ENCODE measurements around the gene APOBEC3F.

APOBEC3F gene

DNA sequence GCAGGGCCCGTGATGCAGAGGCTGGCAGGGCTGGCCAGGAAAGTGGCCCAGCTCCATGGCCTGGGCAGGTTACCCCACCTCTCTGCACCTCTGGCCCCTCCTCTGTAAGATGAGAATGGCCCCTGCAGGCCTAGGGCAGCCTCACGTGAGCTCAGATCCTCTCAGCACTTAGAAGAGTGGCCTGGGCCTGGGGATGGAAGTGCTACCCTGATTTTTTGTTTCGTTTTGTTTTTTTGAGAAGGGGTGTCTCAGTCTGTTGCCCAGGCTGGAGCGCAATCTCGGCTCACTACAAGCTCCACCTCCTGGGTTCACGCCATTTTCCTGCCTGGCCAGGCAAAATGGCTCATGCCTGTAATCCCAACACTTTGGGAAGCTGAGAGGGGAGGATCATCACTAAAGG lies 57.4 kb downstream of the APOBEC3F start:
- Histone ChIP-seq H3K4me2 (ENCODE audit: low read length) (peak overlapping the region; percentile 29; the same call in 1 of the 2 replicates), H3K79me2 (ENCODE audit: control insufficient read depth, low read length) (no peaks in the 10 kb centered on the region), H4K20me1 (ENCODE audit: control insufficient read depth, insufficient read depth, low read depth, low read length) (no peaks in the 10 kb centered on the region), H3K4me1 (ENCODE audit: control insufficient read depth, low read length) (peaks cover 30% of the 10 kb centered on the region), H3K27ac (ENCODE audit: low read depth, low read length) (no peak overlapping the region), H3K4me3 (ENCODE audit: low read length) (no peak overlapping the region), H3K9me3 (ENCODE audit: control insufficient read depth, insufficient read depth, low read length) (no peaks in the 10 kb centered on the region), H3K27me3 (ENCODE audit: control insufficient read depth, low read length) (no peaks in the 10 kb centered on the region), H3F3A (ENCODE audit: control insufficient read depth, insufficient read depth) (0 out of 2 replicates have a peak, but pooled peaks cover 2% of the 10 kb centered on the region), H3K9me2 (replicated peaks; ENCODE audit: control insufficient read depth, low read length) (no peaks in the 10 kb centered on the region), H3K36me3 (ENCODE audit: control insufficient read depth, low read length) (no peaks in the 10 kb centered on the region)
- TF ChIP-seq, protein P1, sequence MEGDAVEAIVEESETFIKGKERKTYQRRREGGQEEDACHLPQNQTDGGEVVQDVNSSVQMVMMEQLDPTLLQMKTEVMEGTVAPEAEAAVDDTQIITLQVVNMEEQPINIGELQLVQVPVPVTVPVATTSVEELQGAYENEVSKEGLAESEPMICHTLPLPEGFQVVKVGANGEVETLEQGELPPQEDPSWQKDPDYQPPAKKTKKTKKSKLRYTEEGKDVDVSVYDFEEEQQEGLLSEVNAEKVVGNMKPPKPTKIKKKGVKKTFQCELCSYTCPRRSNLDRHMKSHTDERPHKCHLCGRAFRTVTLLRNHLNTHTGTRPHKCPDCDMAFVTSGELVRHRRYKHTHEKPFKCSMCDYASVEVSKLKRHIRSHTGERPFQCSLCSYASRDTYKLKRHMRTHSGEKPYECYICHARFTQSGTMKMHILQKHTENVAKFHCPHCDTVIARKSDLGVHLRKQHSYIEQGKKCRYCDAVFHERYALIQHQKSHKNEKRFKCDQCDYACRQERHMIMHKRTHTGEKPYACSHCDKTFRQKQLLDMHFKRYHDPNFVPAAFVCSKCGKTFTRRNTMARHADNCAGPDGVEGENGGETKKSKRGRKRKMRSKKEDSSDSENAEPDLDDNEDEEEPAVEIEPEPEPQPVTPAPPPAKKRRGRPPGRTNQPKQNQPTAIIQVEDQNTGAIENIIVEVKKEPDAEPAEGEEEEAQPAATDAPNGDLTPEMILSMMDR (IDR thresholded peaks at IDR 0.05; ENCODE audit: low read depth, low read length, poor library complexity, severe bottlenecking), result no peak
- TF ChIP-seq EZH2phosphoT487 (IDR thresholded peaks at IDR 0.05; ENCODE audit: borderline replicate concordance, low read length), result no peak

DNA sequence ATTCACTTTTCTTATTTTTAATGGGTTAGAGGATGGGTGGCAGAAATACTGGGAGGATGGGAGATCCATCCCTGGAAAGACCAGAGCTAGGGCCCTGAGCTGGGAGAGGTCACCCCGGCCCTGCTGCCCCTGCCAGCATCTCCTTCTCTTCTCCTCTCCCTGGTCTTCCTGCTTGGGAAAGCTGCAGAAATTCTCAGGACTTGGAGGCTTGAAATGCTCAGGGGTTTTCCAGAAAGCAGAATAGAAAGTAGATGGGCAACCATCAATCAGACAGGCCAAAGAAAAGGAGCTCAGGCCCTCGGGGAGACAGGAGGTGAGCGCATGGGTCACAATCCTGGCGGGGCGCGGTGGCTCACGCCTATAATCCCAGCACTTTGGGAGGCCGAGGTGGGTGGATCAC lies 57.9 kb downstream of the APOBEC3F start:
- H3F3A ChIP-seq (ENCODE audit: control insufficient read depth, insufficient read depth), result 0 out of 2 replicates have a peak, but pooled peaks cover 2% of the 10 kb centered on the region
- H3K4me3 ChIP-seq (ENCODE audit: low read length), result no peak overlapping the region
- H3K4me2 ChIP-seq (ENCODE audit: low read length), result no peak overlapping the region
- no peaks in the 10 kb centered on the region for H3K36me3 ChIP-seq (ENCODE audit: control insufficient read depth, low read length)
- H3K27ac ChIP-seq (ENCODE audit: low read depth, low read length), result no peak overlapping the region
- no peaks in the 10 kb centered on the region for H3K79me2 ChIP-seq (ENCODE audit: control insufficient read depth, low read length)
- H3K4me1 ChIP-seq (ENCODE audit: control insufficient read depth, low read length), result peaks cover 30% of the 10 kb centered on the region
- no peaks in the 10 kb centered on the region for H3K27me3 ChIP-seq (ENCODE audit: control insufficient read depth, low read length)
- no peaks in the 10 kb centered on the region for H3K9me2 ChIP-seq (replicated peaks; ENCODE audit: control insufficient read depth, low read length)
- no peaks in the 10 kb centered on the region for H3K9me3 ChIP-seq (ENCODE audit: control insufficient read depth, insufficient read depth, low read length)
- TF ChIP-seq, protein P1 (IDR thresholded peaks at IDR 0.05; ENCODE audit: low read depth, low read length, poor library complexity, severe bottlenecking), result no peak
- no peaks in the 10 kb centered on the region for H4K20me1 ChIP-seq (ENCODE audit: control insufficient read depth, insufficient read depth, low read depth, low read length)

DNA sequence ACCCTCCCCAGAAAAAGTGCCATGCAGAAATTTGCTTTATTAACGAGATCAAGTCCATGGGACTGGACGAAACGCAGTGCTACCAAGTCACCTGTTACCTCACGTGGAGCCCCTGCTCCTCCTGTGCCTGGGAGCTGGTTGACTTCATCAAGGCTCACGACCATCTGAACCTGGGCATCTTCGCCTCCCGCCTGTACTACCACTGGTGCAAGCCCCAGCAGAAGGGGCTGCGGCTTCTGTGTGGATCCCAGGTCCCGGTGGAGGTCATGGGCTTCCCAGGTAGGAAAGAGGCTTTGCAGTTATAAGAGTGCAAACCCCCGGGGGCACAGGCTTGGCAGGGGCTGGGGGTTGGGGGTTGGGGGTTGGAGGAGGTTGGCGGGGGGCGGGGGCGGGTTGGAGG lies 60.6 kb downstream of the APOBEC3F start:
- TF ChIP-seq EZH2phosphoT487 (IDR thresholded peaks at IDR 0.05; ENCODE audit: borderline replicate concordance, low read length), result no peak
- TF ChIP-seq, protein P1 (IDR thresholded peaks at IDR 0.05; ENCODE audit: low read depth, low read length, poor library complexity, severe bottlenecking), result no peak
- Histone ChIP-seq H4K20me1 (ENCODE audit: control insufficient read depth, insufficient read depth, low read depth, low read length) (no peaks in the 10 kb centered on the region), H3K27ac (ENCODE audit: low read depth, low read length) (no peak overlapping the region), H3K36me3 (ENCODE audit: control insufficient read depth, low read length) (no peaks in the 10 kb centered on the region), H3K9me3 (ENCODE audit: control insufficient read depth, insufficient read depth, low read length) (no peaks in the 10 kb centered on the region), H3K4me2 (ENCODE audit: low read length) (no peak overlapping the region), H3K4me3 (ENCODE audit: low read length) (no peak overlapping the region), H3K27me3 (ENCODE audit: control insufficient read depth, low read length) (no peaks in the 10 kb centered on the region), H3K9me2 (replicated peaks; ENCODE audit: control insufficient read depth, low read length) (no peaks in the 10 kb centered on the region), H3K4me1 (ENCODE audit: control insufficient read depth, low read length) (peaks cover 30% of the 10 kb centered on the region), H3K79me2 (ENCODE audit: control insufficient read depth, low read length) (no peaks in the 10 kb centered on the region), H3F3A (ENCODE audit: control insufficient read depth, insufficient read depth) (0 out of 2 replicates have a peak, but pooled peaks cover 2% of the 10 kb centered on the region)

DNA sequence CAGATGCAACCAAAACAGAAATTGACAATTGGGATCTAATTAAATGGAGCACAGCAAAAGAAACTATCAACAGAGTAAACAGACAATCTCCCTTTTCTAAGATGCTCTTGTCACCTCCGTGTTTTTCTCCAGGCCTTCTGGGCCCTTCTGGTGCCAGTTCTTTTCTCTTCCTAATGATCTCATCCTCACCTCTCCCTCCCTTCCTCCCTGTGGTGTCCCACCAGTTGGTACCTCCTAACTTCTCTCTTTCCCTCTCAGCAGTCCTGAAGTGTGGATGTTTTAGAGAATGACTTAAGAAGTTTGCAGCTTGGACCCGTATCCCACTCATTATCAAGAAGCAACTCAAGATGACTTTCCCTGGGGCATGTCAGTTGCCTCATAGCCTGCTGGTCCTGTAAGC lies 62.8 kb downstream of the APOBEC3F start:
- no peaks in the 10 kb centered on the region for H3K79me2 ChIP-seq (ENCODE audit: control insufficient read depth, low read length)
- no peak overlapping the region for H3K4me3 ChIP-seq (ENCODE audit: low read length)
- no peaks in the 10 kb centered on the region for H3K9me3 ChIP-seq (ENCODE audit: control insufficient read depth, insufficient read depth, low read length)
- H4K20me1 ChIP-seq (ENCODE audit: control insufficient read depth, insufficient read depth, low read depth, low read length), result no peaks in the 10 kb centered on the region
- TF ChIP-seq, protein P1 (IDR thresholded peaks at IDR 0.05; ENCODE audit: low read depth, low read length, poor library complexity, severe bottlenecking), result no peak
- TF ChIP-seq EZH2phosphoT487 (IDR thresholded peaks at IDR 0.05; ENCODE audit: borderline replicate concordance, low read length), result no peak
- H3K36me3 ChIP-seq (ENCODE audit: control insufficient read depth, low read length), result no peaks in the 10 kb centered on the region
- H3K9me2 ChIP-seq (replicated peaks; ENCODE audit: control insufficient read depth, low read length), result no peaks in the 10 kb centered on the region
- peaks cover 13% of the 10 kb centered on the region for H3K4me1 ChIP-seq (ENCODE audit: control insufficient read depth, low read length)
- H3K27ac ChIP-seq (ENCODE audit: low read depth, low read length), result no peak overlapping the region
- H3K27me3 ChIP-seq (ENCODE audit: control insufficient read depth, low read length), result no peaks in the 10 kb centered on the region
- H3F3A ChIP-seq (ENCODE audit: control insufficient read depth, insufficient read depth), result no peaks in the 10 kb centered on the region
- H3K4me2 ChIP-seq (ENCODE audit: low read length), result no peak overlapping the region

All from DOHH2 (cell line).